Uterus (tissue), 4 donors: ENCODE results near the gene LHFPL6. TPM values are rescaled to one million over a fixed set of nuclear protein-coding genes. Genes with fewer than 3 reads are reported as not detected.

Source experiments
- DNase-seq, 2 donors: peaks; one replicate each; pipeline ENCODE4 v3.0.0-alpha.2; 2019 to 2020
- H3K27ac ChIP-seq, 2 donors: fragments of 200-600 bp; sonication (generic); 1 replicate in 1 of 2; 2 replicates in 1 of 2; pipeline ENCODE4 v1.5.1; 2016 to 2018
- H3K27me3 ChIP-seq, 2 donors: fragments of 200-600 bp; sonication (generic); one replicate each; pipeline ENCODE4 v1.5.1; 2018 to 2019; ENCODE audit warnings: control low read depth in 1 of 2
- H3K36me3 ChIP-seq, 2 donors: fragments of 200-600 bp; sonication (generic); one replicate each; pipeline ENCODE4 v1.5.1; 2019; ENCODE audit warnings: control low read depth in 1 of 2
- H3K4me1 ChIP-seq, 2 donors: fragments of 200-600 bp; sonication (generic); one replicate each; pipeline ENCODE4 v1.5.1; 2018 to 2019; ENCODE audit warnings: control low read depth in 1 of 2
- H3K4me3 ChIP-seq, 2 donors: fragments of 200-600 bp; sonication (generic); 1 replicate in 1 of 2; 2 replicates in 1 of 2; pipeline ENCODE4 v1.5.1; 2018 to 2019; ENCODE audit warnings: mild to moderate bottlenecking in 1 of 2
- H3K9me3 ChIP-seq, 2 donors: fragments of 200-600 bp; sonication (generic); one replicate each; pipeline ENCODE4 v1.5.1; 2019; ENCODE audit warnings: control low read depth in 1 of 2
- CTCF ChIP-seq, 4 experiments: fragments of 200-600 bp in 2 of 4; fragments of 450-650 bp in 2 of 4; sonication (generic) in 2 of 4; IDR thresholded peaks; one replicate each; pipeline ENCODE4 v1.5.1; 2016 to 2019; ENCODE audit warnings: antibody characterized with exemption in 4 of 4, mild to moderate bottlenecking in 2 of 4, moderate library complexity in 1 of 4
- POLR2A ChIP-seq, 2 donors: fragments of 450-650 bp; IDR thresholded peaks; one replicate each; pipeline ENCODE4 v1.6.1; 2016; ENCODE audit warnings: antibody characterized with exemption in 2 of 2, mild to moderate bottlenecking in 1 of 2, moderate library complexity in 1 of 2
- intact Hi-C: fragments of 100-400 bp; cut with DNase I; formaldehyde crosslinking; loops from one replicate; pipeline ENCODE4 v1.15.1; 2023; ENCODE audit warnings: low total_unique reads
- total RNA-seq, 4 donors: library from RNA; depleted of rRNA in 3 of 4; stranded (reverse); fragments of >200 nt in 3 of 4; gene quantifications; one replicate each; pipeline versions ENCODE4 v1.1.0 to v1.2.4, GENCODE V29; 2014 to 2023
- donor health status: DM: yes; HTN: yes; CAD: no.

LHFPL6 gene
- total RNA-seq, 4 donors from 2014 or later, result 37.9 to 105 (median 86.8) TPM

GRCh38 chr13:39577838-39578491 is 25.0 kb downstream of the LHFPL6 start:
- H3K27ac ChIP-seq, result no peak overlapping the region
- H3K4me3 ChIP-seq, result no peak overlapping the region
- no peaks in the 10 kb centered on the region for H3K36me3 ChIP-seq
- H3K4me1 ChIP-seq, result no peaks in the 10 kb centered on the region
- DNase-seq, result no peak
- no peaks in the 10 kb centered on the region for H3K9me3 ChIP-seq
- TF ChIP-seq POLR2A (IDR thresholded peaks at IDR 0.05) (no peak), CTCF (IDR thresholded peaks at IDR 0.05) (no peak)
- H3K27me3 ChIP-seq, result no peaks in the 10 kb centered on the region
- intact Hi-C loops, result no loop called here

- no peak overlapping the region for H3K4me3 ChIP-seq
- TF ChIP-seq POLR2A (IDR thresholded peaks at IDR 0.05), result no peak
- no peak for TF ChIP-seq CTCF (IDR thresholded peaks at IDR 0.05)
- DNase-seq, result no peak
- no peaks in the 10 kb centered on the region for H3K27me3 ChIP-seq
- H3K27ac ChIP-seq, result no peak overlapping the region
- intact Hi-C loops, result no loop called here
- no peaks in the 10 kb centered on the region for H3K9me3 ChIP-seq
- H3K36me3 ChIP-seq, result no peaks in the 10 kb centered on the region
- no peaks in the 10 kb centered on the region for H3K4me1 ChIP-seq
Observed at GRCh38 chr13:39577203-39577602, 25.8 kb downstream of the LHFPL6 start.

GRCh38 chr13:39575641-39576238 is 27.3 kb downstream of the LHFPL6 start:
- no peak for DNase-seq
- intact Hi-C loops, result no loop called here
- H3K9me3 ChIP-seq, result no peaks in the 10 kb centered on the region
- TF ChIP-seq CTCF (IDR thresholded peaks at IDR 0.05) (no peak), POLR2A (IDR thresholded peaks at IDR 0.05) (no peak)
- H3K27me3 ChIP-seq, result no peaks in the 10 kb centered on the region
- no peaks in the 10 kb centered on the region for H3K4me1 ChIP-seq
- no peaks in the 10 kb centered on the region for H3K36me3 ChIP-seq
- no peak overlapping the region for H3K27ac ChIP-seq
- H3K4me3 ChIP-seq, result no peak overlapping the region

- H3K9me3 ChIP-seq, result no peaks in the 10 kb centered on the region
- intact Hi-C loops, result no loop called here
- no peaks in the 10 kb centered on the region for H3K27me3 ChIP-seq
- no peak for TF ChIP-seq POLR2A (IDR thresholded peaks at IDR 0.05)
- DNase-seq, result no peak
- no peak overlapping the region for H3K4me3 ChIP-seq
- no peak overlapping the region for H3K27ac ChIP-seq
- no peaks in the 10 kb centered on the region for H3K4me1 ChIP-seq
- no peaks in the 10 kb centered on the region for H3K36me3 ChIP-seq
Observed at GRCh38 chr13:39571502-39572092, 31.4 kb downstream of the LHFPL6 start.

- Histone ChIP-seq H3K4me3 (no peak overlapping the region), H3K27me3 (no peaks in the 10 kb centered on the region), H3K27ac (peak overlapping the region in 1 of 2 donors; percentile 28), H3K4me1 (no peaks in the 10 kb centered on the region), H3K9me3 (no peaks in the 10 kb centered on the region), H3K36me3 (no peaks in the 10 kb centered on the region)
- DNase-seq, result no peak
- TF ChIP-seq CTCF (IDR thresholded peaks at IDR 0.05), result no peak
- TF ChIP-seq POLR2A (IDR thresholded peaks at IDR 0.05), result no peak
- intact Hi-C loops, result no loop called here
Observed at GRCh38 chr13:39567569-39567968, 35.4 kb downstream of the LHFPL6 start.
